ENCODE results near the gene REPIN1.

Gene REPIN1

DNA sequence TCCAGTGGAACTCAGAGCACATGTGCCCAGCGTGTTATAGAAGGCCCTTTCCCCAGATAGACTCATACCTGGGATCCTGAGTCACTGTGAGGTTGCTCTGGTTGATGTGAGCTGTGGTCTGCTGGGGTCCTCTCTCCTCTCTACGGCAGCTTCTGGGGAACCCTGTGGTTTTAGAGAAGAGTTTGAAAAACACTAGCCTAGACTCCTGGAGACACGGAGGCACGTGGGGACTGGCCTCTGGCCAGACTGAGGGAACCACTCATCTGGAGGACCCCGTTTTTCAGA, 20.9 kb downstream of the REPIN1 start (continued):
- TF ChIP-seq PRDM2 (tag by site-specific recombination; IDR thresholded peaks at IDR 0.05; ENCODE audit: borderline replicate concordance) = no peak
- no peak for TF ChIP-seq ELK4 (IDR thresholded peaks at IDR 0.05; ENCODE audit: borderline replicate concordance, low read depth, low read length)
- TF ChIP-seq GLI4 (tag by site-specific recombination; IDR thresholded peaks at IDR 0.05) = no peak
- TF ChIP-seq ZNF473 (tag by site-specific recombination; IDR thresholded peaks at IDR 0.05) = no peak

GRCh38 chr7:150390205-150390604, 21.6 kb downstream of the REPIN1 start:
- H3K4me1 ChIP-seq (ENCODE audit: control insufficient read depth, insufficient read depth, low read length) = no peaks in the 10 kb centered on the region
- peaks cover 0 to 20% of the 10 kb centered on the region in 2 experiments; a peak in 1 of 3 replicates for H3K36me3 ChIP-seq (ENCODE audit: control insufficient read depth in 2 of 2, insufficient read depth in 1 of 2, low read length in 2 of 2)
- POLR2A ChIA-PET = no interaction called here
- CTCF ChIA-PET = no interaction called here
- no peak overlapping the region for H3K4me3 ChIP-seq (ENCODE audit: low read depth, low read length)
- no peaks in the 10 kb centered on the region for H3K9me3 ChIP-seq (ENCODE audit: control insufficient read depth, insufficient read depth, low read depth, low read length)
- H3K27ac ChIP-seq (ENCODE audit: extremely low read depth, low read depth, low read length) = no peak overlapping the region
- TF ChIP-seq ZNF664 (tag by site-specific recombination; IDR thresholded peaks at IDR 0.05) = no peak
- no peak for TF ChIP-seq ZSCAN5A (tag by site-specific recombination; IDR thresholded peaks at IDR 0.05)
- TF ChIP-seq ZNF394 (tag by site-specific recombination; IDR thresholded peaks at IDR 0.05; ENCODE audit: borderline replicate concordance) = no peak
- TF ChIP-seq GLIS2 (tag by site-specific recombination; IDR thresholded peaks at IDR 0.05) = no peak
- no peak for TF ChIP-seq EGR2 (tag by site-specific recombination; IDR thresholded peaks at IDR 0.05; ENCODE audit: low read depth)
- TF ChIP-seq, protein P1, sequence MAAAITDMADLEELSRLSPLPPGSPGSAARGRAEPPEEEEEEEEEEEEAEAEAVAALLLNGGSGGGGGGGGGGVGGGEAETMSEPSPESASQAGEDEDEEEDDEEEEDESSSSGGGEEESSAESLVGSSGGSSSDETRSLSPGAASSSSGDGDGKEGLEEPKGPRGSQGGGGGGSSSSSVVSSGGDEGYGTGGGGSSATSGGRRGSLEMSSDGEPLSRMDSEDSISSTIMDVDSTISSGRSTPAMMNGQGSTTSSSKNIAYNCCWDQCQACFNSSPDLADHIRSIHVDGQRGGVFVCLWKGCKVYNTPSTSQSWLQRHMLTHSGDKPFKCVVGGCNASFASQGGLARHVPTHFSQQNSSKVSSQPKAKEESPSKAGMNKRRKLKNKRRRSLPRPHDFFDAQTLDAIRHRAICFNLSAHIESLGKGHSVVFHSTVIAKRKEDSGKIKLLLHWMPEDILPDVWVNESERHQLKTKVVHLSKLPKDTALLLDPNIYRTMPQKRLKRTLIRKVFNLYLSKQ (tag by site-specific recombination; IDR thresholded peaks at IDR 0.05; ENCODE audit: borderline replicate concordance) = no peak
- no peak for TF ChIP-seq ZNF221 (tag by site-specific recombination; IDR thresholded peaks at IDR 0.05; ENCODE audit: borderline replicate concordance)
- no peak for TF ChIP-seq SP7 (tag by site-specific recombination; IDR thresholded peaks at IDR 0.05)
- TF ChIP-seq, protein P2, sequence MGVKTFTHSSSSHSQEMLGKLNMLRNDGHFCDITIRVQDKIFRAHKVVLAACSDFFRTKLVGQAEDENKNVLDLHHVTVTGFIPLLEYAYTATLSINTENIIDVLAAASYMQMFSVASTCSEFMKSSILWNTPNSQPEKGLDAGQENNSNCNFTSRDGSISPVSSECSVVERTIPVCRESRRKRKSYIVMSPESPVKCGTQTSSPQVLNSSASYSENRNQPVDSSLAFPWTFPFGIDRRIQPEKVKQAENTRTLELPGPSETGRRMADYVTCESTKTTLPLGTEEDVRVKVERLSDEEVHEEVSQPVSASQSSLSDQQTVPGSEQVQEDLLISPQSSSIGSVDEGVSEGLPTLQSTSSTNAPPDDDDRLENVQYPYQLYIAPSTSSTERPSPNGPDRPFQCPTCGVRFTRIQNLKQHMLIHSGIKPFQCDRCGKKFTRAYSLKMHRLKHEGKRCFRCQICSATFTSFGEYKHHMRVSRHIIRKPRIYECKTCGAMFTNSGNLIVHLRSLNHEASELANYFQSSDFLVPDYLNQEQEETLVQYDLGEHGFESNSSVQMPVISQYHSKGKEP (tag by site-specific recombination; IDR thresholded peaks at IDR 0.05) = no peak
